GM23338 (cell line): ENCODE results near the gene PAEP.

Source experiments
- CTCF ChIP-seq, 2 experiments: fragments of 200-600 bp in 1 of 2; sonication (generic) in 1 of 2; conservative IDR thresholded peaks; 2 replicates each; pipeline versions ENCODE4 v1.5.1 to v1.6.1; 2016 to 2017; ENCODE audit warnings: antibody characterized with exemption in 2 of 2, low read depth in 2 of 2, mild to moderate bottlenecking in 2 of 2, moderate library complexity in 1 of 2
- EZH2 ChIP-seq: fragments of 200-600 bp; sonication (generic); IDR thresholded peaks from one replicate; pipeline ENCODE4 v1.8.0; 2017; ENCODE audit warnings: antibody characterized with exemption, mild to moderate bottlenecking, low read depth; ENCODE audit not compliant: unreplicated experiment
- POLR2AphosphoS5 ChIP-seq: IDR thresholded peaks from 2 replicates; pipeline ENCODE4 v1.6.1; 2016; ENCODE audit warnings: antibody characterized with exemption, low read depth
- REST ChIP-seq: IDR thresholded peaks from one replicate; pipeline ENCODE4 v1.6.1; 2018; ENCODE audit warnings: antibody characterized with exemption; ENCODE audit not compliant: unreplicated experiment
- ZNF331 ChIP-seq: fragments of 250-450 bp; sonication (Bioruptor Pico); IDR thresholded peaks from 2 replicates; pipeline ENCODE4 v1.5.0; 2020; ENCODE audit warnings: low read depth, mild to moderate bottlenecking, moderate library complexity

GRCh38 chr9:135517407-135517822 is 44.1 kb upstream of the PAEP start:
- no peak for TF ChIP-seq POLR2AphosphoS5
- TF ChIP-seq CTCF (conservative IDR thresholded peaks at IDR 0.05; ENCODE audit: low read depth in 2 of 2) = no peak
- no peak for TF ChIP-seq EZH2
- no peak for TF ChIP-seq REST
- TF ChIP-seq ZNF331 = no peak
